HEK293T (cell line): ENCODE measurements around the gene LRRC3C.

Source experiments
- CTCF ChIA-PET: fragments of 350-600 bp; formaldehyde crosslinking; extraction: SDS; loops from one replicate; lab custom pipeline; 2021; ENCODE audit warnings: antibody characterized with exemption, inconsistent platforms; lab: Yijun Ruan, JAX
- POLR2A ChIA-PET: fragments of 350-600 bp; formaldehyde crosslinking; extraction: SDS; loops from one replicate; lab custom pipeline; 2020; ENCODE audit warnings: antibody characterized with exemption, inconsistent platforms; lab: Yijun Ruan, JAX
- DNase-seq: peaks from one replicate; pipeline ENCODE4 v3.0.0; 2012; ENCODE audit warnings: mixed read lengths; ENCODE audit errors: extremely low spot score
- ARNT ChIP-seq: fragments of 450-650 bp; IDR thresholded peaks from 2 replicates; pipeline ENCODE4 v1.6.1; 2017; ENCODE audit warnings: mild to moderate bottlenecking
- BHLHE40 ChIP-seq: fragments of 450-650 bp; IDR thresholded peaks from 2 replicates; pipeline ENCODE4 v1.6.1; 2016; ENCODE audit warnings: mild to moderate bottlenecking, moderate library complexity, borderline replicate concordance
- CTBP1 ChIP-seq: fragments of 450-650 bp; IDR thresholded peaks from 2 replicates; pipeline ENCODE4 v1.6.1; 2016; ENCODE audit warnings: borderline replicate concordance
- ELF4 ChIP-seq: fragments of 450-650 bp; IDR thresholded peaks from 2 replicates; pipeline ENCODE4 v1.6.1; 2017; ENCODE audit warnings: antibody characterized with exemption
- FOXA1 ChIP-seq: fragments of 450-650 bp; IDR thresholded peaks from 2 replicates; pipeline ENCODE4 v1.6.1; 2016; ENCODE audit warnings: mild to moderate bottlenecking
- FOXK2 ChIP-seq: fragments of 450-650 bp; IDR thresholded peaks from 2 replicates; pipeline ENCODE4 v1.6.1; 2016; ENCODE audit warnings: mild to moderate bottlenecking
- FOXM1 ChIP-seq: fragments of 450-650 bp; IDR thresholded peaks from 2 replicates; pipeline ENCODE4 v1.6.1; 2017; ENCODE audit warnings: mild to moderate bottlenecking, borderline replicate concordance
- HDGF ChIP-seq: fragments of 450-650 bp; IDR thresholded peaks from 2 replicates; pipeline ENCODE4 v1.6.1; 2017; ENCODE audit warnings: antibody characterized with exemption, borderline replicate concordance
- L3MBTL2 ChIP-seq: fragments of 450-650 bp; conservative IDR thresholded peaks from 2 replicates; pipeline ENCODE4 v1.6.1; 2016; ENCODE audit warnings: mild to moderate bottlenecking
- LEF1 ChIP-seq: fragments of 450-650 bp; IDR thresholded peaks from 2 replicates; pipeline ENCODE4 v1.6.1; 2017; ENCODE audit warnings: mild to moderate bottlenecking, borderline replicate concordance
- NFRKB ChIP-seq: fragments of 450-650 bp; IDR thresholded peaks from 2 replicates; pipeline ENCODE4 v1.6.1; 2016; ENCODE audit warnings: mild to moderate bottlenecking, moderate library complexity
- SP1 ChIP-seq: fragments of 450-650 bp; IDR thresholded peaks from 2 replicates; pipeline ENCODE4 v1.6.1; 2017
- SUZ12 ChIP-seq: fragments of 450-650 bp; IDR thresholded peaks from 2 replicates; pipeline ENCODE4 v1.6.1; 2016; ENCODE audit warnings: mild to moderate bottlenecking
- TARDBP ChIP-seq: fragments of 450-650 bp; IDR thresholded peaks from 2 replicates; pipeline ENCODE4 v1.6.1; 2016
- ZNF384 ChIP-seq: fragments of 450-650 bp; IDR thresholded peaks from 2 replicates; pipeline ENCODE4 v1.6.1; 2016
- TF ChIP-seq, protein P1 (sequence below): fragments of 450-650 bp; IDR thresholded peaks from 2 replicates; pipeline ENCODE4 v1.6.1; 2016

Gene LRRC3C

DNA sequence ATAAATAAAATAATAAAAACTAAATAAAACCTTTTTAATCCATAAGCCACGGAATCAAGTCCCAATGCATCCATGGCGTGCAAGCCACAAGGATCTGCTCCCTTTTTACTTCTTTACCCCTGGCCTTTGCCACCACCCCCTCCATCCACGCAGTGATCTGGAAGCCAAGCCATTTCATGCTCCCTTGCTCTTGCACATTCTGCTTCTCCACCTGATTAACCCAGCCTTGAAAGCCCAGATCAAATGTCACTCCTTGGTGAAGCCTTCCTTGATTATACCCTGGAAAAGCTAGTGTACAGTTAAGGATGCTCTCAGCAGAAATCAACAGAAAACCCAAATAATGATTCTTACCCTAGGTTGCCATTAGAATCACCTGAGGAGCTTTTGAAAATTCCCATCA, 9.9 kb downstream of the LRRC3C start:
- DNase-seq = no peak
- no peak for TF ChIP-seq FOXM1
- TF ChIP-seq HDGF = no peak
- no peak for TF ChIP-seq LEF1
- TF ChIP-seq, protein P1, sequence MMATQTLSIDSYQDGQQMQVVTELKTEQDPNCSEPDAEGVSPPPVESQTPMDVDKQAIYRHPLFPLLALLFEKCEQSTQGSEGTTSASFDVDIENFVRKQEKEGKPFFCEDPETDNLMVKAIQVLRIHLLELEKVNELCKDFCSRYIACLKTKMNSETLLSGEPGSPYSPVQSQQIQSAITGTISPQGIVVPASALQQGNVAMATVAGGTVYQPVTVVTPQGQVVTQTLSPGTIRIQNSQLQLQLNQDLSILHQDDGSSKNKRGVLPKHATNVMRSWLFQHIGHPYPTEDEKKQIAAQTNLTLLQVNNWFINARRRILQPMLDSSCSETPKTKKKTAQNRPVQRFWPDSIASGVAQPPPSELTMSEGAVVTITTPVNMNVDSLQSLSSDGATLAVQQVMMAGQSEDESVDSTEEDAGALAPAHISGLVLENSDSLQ = no peak
- no peak for TF ChIP-seq ZNF384
- ChIA-PET POLR2A (interaction anchor here (0.8 to 1.2 kb wide), 3 partner anchors 21 to 203 kb away, joined by 3 read pairs; partner anchors contain the start of genes CASC3 and PSMD3), CTCF (interaction anchor here (1.1 kb wide), 1 partner anchor 41 kb away, joined by 3 read pairs; no protein-coding TSS in a partner anchor)

DNA sequence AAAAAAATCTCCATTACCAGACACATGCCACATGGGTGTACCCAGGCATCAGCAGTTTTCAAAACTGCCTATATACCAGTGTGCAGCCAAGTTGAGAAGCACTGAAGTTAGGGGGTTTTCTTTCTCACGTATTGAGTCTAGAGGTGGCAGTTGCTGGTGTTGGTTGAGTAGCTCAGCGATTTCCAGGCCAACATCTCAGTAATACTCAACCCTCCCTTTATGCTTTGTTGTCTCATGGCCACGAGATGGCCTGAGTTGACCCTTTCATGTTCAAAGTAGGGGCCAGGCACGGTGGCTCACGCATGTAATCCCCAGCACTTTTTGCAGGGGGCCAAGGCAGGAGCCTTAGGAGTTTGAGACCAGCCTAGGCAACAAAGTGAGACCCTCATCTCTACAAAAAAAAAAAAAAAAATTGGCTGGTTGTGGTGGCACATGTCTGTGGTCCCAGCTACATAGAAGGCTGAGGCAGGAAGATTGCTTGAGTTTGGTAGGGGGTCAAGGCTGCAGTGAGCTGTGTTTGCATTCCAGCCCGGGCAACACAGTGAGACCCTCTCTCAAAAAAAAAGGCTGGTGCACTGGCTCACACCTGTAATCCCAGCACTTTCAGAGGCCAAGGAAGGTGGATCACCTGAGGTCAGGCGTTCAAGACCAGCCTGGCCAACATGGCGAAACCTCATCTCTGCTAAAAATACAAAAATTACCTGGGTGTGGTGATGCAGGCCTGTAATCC, 10.8 kb downstream of the LRRC3C start:
- POLR2A ChIA-PET = interaction anchor here (0.8 to 1.7 kb wide), 4 partner anchors 11 to 202 kb away, joined by 3 to 6 read pairs (median 3); partner anchors contain the start of genes CASC3, LRRC3C, ORMDL3 and PSMD3
- no peak for DNase-seq
- CTCF ChIA-PET = interaction anchor here (1.1 kb wide), 1 partner anchor 40 kb away, joined by 3 read pairs; no protein-coding TSS in a partner anchor
- TF ChIP-seq FOXA1 = no peak
- TF ChIP-seq BHLHE40 = no peak
- TF ChIP-seq ARNT = no peak
- TF ChIP-seq FOXM1 = no peak
- TF ChIP-seq LEF1 = no peak
- TF ChIP-seq FOXK2 = no peak
- no peak for TF ChIP-seq L3MBTL2

DNA sequence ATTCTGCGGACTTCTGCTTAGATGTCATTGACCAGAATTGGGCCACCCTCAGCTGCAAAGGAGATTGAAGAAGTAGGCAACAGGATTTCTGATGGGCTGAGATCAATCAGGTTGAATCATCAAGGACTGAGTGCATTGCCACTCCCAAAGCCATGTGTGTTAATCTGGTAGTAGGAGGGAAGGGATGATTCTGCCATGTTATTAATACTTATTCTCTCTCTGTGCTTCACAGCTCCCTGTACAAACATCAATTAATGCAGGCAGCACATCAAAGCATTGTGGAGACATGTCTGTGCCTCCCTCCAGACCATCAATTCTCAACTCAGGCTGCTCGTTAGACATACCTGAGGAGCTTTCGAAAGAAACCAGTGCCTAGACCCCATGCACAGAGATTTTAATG, 11.6 kb downstream of the LRRC3C start:
- POLR2A ChIA-PET = interaction anchor here (1.5 to 1.7 kb wide), 2 partner anchors 12 to 41 kb away, joined by 5 to 6 read pairs; partner anchors contain the start of genes LRRC3C, ORMDL3 and PSMD3
- TF ChIP-seq HDGF (no peak), FOXA1 (no peak), ZNF384 (no peak), ELF4 (no peak), SP1 (no peak), FOXM1 (no peak), ARNT (no peak), L3MBTL2 (no peak), BHLHE40 (no peak), CTBP1 (no peak), TARDBP (no peak), NFRKB (no peak), SUZ12 (no peak), FOXK2 (no peak)
- TF ChIP-seq, protein P1 = no peak
- no peak for DNase-seq
- CTCF ChIA-PET = interaction anchor here (0.6 to 0.7 kb wide), 2 partner anchors 11 to 857 kb away, joined by 3 read pairs; no protein-coding TSS in a partner anchor

DNA sequence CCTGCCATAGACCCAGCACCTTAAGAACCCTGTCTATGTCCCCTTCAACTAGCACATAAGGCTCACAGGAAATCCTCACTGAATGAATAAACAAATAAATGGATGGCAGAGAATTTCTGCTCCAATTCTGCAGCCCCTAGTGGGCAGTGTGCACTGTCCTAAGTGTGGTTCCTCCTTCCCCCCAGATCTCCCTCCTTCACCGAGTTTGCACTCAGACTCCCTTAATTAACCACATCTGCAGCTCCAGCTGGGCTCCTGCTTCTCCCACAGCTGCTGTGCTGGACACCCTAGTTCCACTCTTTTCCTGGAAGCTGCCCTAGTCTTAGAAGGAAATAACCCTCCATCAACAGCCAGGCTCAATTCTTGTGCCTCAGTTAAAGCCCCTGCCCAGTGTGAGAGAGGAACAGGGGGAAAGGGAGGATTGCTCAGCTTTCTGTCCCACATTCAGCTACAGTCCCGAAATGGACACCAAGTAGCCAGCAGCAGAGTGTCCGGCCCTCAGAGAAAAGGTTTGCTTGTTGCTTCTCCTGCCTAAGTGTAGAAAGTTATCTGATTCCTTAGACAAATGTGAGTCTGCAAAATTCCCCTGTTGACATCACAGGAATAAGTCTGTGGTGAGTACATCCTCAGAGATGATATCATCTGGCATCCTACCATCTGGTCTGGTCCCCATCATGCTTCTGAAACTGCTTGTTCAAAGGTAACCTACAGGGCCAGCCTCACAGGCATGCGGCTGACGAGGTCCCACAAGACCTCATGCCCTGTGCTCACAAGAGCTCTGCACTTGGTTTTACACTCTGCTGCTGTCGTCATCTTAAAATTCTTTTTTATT, 12.3 kb downstream of the LRRC3C start:
- POLR2A ChIA-PET = interaction anchor here (1.5 to 1.7 kb wide), 2 partner anchors 12 to 40 kb away, joined by 5 to 6 read pairs; partner anchors contain the start of genes LRRC3C, ORMDL3 and PSMD3
- DNase-seq = peak; percentile 23
- CTCF ChIA-PET = interaction anchor here (0.6 to 0.7 kb wide), 3 partner anchors 12 to 858 kb away, joined by 3 read pairs; no protein-coding TSS in a partner anchor
- TF ChIP-seq ARNT = no peak
- no peak for TF ChIP-seq L3MBTL2
- TF ChIP-seq CTBP1 = no peak
- TF ChIP-seq BHLHE40 = no peak
- no peak for TF ChIP-seq SP1
- TF ChIP-seq TARDBP = no peak
- no peak for TF ChIP-seq LEF1
- no peak for TF ChIP-seq ELF4
- no peak for TF ChIP-seq SUZ12

DNA sequence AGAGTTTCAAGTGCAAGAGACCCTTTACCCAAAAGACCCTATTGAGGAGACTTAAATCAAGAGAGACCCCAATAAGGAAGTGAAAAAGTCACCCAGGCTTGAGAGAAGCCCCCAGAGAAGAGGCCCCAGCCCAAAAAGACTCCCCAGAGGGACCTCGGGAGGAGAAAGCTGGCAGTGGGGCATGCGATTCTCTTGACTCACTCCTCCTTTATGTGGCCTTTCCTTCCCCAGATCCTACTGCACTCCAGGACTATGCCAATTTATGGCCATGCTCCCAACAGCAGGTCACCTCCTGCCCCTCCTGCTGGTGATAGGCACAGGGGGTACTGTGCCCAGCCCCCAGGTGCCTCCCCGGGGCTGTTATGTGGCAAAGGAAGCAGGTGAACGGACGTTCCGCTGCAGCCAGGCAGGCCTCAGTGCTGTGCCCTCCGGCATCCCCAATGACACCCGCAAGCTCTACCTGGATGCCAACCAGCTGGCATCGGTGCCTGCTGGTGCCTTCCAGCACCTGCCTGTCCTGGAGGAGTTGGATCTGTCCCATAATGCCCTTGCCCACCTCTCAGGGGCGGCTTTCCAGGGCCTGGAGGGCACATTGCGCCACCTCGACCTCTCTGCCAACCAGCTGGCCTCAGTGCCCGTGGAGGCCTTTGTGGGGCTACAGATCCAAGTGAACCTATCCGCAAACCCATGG, 16.3 kb downstream of the LRRC3C start:
- CTCF ChIA-PET = interaction anchor here (0.6 kb wide), 1 partner anchor 142 kb away, joined by 3 read pairs; no protein-coding TSS in a partner anchor
- POLR2A ChIA-PET = no interaction called here

DNA sequence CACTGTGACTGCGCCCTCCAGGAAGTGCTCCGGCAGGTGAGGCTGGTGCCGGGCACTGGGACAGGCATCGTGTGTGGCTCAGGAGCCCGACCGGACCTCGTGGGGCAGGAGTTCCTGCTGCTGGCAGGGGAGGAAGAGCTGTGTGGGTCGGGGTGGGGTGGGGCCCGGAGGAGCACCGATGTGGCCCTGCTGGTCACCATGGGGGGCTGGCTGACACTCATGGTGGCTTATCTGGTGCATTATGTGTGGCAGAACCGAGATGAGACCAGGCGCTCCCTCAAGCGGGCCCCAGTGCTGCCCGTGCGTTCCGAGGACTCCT, 16.8 kb downstream of the LRRC3C start:
- ChIA-PET POLR2A (no interaction called here), CTCF (interaction anchor here (0.6 kb wide), 1 partner anchor 142 kb away, joined by 3 read pairs; no protein-coding TSS in a partner anchor)
- TF ChIP-seq BHLHE40 (no peak), ELF4 (no peak), L3MBTL2 (no peak), NFRKB (no peak), TARDBP (no peak), ARNT (no peak), CTBP1 (no peak), FOXA1 (no peak), HDGF (no peak), LEF1 (no peak)
- TF ChIP-seq, protein P1 = no peak
- DNase-seq = no peak

More for the DNA sequence above, 16.3 kb downstream of the LRRC3C start:
- DNase-seq = no peak
- no peak for TF ChIP-seq BHLHE40
- no peak for TF ChIP-seq SP1
- no peak for TF ChIP-seq FOXK2
- no peak for TF ChIP-seq HDGF
